ENCODE measurements around the gene ANO2.

The ANO2 gene

DNA sequence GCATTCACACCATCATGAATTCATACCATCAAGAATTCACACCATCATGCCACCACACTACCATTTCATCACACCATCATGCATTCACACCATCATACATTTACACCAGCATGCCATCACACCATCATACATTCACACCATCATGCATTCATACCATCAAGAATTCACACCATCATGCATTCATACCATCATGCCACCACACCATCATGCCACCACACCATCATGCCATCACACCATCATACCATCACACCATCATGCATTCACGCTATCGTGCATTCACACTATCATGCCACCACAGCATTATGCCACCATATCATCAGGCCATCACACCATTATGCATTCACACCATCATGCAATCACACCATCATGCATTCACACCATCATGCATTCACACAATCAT lies 79.7 kb downstream of the ANO2 start:
- TF ChIP-seq SIN3A (IDR thresholded peaks at IDR 0.05; ENCODE audit: borderline replicate concordance, insufficient read depth, low read length) (no peak), FOXP2 (optimal IDR thresholded peaks at IDR 0.05; ENCODE audit: borderline replicate concordance, extremely low read depth, extremely low read length, insufficient read depth) (no peak), TAF1 (IDR thresholded peaks at IDR 0.05; ENCODE audit: borderline replicate concordance, insufficient read depth, low read length) (no peak), POLR2AphosphoS5 (IDR thresholded peaks at IDR 0.05; ENCODE audit: low read depth, low read length) (no peak)
- TF ChIP-seq, protein P1, sequence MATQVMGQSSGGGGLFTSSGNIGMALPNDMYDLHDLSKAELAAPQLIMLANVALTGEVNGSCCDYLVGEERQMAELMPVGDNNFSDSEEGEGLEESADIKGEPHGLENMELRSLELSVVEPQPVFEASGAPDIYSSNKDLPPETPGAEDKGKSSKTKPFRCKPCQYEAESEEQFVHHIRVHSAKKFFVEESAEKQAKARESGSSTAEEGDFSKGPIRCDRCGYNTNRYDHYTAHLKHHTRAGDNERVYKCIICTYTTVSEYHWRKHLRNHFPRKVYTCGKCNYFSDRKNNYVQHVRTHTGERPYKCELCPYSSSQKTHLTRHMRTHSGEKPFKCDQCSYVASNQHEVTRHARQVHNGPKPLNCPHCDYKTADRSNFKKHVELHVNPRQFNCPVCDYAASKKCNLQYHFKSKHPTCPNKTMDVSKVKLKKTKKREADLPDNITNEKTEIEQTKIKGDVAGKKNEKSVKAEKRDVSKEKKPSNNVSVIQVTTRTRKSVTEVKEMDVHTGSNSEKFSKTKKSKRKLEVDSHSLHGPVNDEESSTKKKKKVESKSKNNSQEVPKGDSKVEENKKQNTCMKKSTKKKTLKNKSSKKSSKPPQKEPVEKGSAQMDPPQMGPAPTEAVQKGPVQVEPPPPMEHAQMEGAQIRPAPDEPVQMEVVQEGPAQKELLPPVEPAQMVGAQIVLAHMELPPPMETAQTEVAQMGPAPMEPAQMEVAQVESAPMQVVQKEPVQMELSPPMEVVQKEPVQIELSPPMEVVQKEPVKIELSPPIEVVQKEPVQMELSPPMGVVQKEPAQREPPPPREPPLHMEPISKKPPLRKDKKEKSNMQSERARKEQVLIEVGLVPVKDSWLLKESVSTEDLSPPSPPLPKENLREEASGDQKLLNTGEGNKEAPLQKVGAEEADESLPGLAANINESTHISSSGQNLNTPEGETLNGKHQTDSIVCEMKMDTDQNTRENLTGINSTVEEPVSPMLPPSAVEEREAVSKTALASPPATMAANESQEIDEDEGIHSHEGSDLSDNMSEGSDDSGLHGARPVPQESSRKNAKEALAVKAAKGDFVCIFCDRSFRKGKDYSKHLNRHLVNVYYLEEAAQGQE (IDR thresholded peaks at IDR 0.05; ENCODE audit: insufficient read depth in 1 of 2, low read depth in 2 of 2, low read length in 2 of 2): no peak

DNA sequence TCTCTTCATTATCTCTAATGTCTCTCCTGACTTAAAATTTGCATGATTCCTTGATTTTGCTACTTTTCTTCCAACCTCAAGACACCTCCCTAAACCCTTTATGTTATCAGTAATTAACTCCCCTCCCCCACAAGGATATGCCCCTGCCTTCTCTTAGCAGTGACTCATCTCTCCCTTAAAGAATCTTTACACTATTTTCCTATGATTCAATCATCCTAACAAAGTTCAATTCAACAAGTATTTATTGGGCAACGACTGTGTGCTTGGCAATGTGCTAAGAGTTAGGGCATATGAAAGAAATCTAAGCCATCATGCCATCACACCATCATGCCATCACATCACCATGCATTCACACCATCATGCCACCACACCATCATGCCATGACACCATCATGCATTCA lies 80.1 kb downstream of the ANO2 start:
- TF ChIP-seq SIN3A (IDR thresholded peaks at IDR 0.05; ENCODE audit: borderline replicate concordance, insufficient read depth, low read length) (no peak), POLR2AphosphoS5 (IDR thresholded peaks at IDR 0.05; ENCODE audit: low read depth, low read length) (no peak), TAF1 (IDR thresholded peaks at IDR 0.05; ENCODE audit: borderline replicate concordance, insufficient read depth, low read length) (no peak), FOXP2 (optimal IDR thresholded peaks at IDR 0.05; ENCODE audit: borderline replicate concordance, extremely low read depth, extremely low read length, insufficient read depth) (no peak)
- TF ChIP-seq, protein P1 (IDR thresholded peaks at IDR 0.05; ENCODE audit: insufficient read depth in 1 of 2, low read depth in 2 of 2, low read length in 2 of 2): no peak

DNA sequence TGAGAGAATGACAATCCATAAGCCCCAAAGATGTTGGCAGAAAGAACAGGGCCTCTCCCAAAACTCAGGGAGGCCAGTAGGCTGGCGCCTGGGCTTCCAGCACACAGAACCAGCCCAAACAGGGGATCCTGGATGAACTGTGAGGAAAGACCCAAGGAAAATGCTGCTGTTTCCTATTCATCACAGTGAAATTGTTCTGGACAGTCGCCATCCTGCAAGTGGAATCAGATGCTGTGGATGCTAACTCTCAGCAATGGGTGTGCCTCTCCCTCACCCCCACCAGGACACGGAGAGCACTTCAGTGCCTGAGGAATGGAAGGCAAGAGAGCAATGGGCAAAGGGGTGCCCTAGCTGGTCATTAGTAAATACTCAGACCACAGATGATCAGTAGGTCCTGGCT lies 80.8 kb downstream of the ANO2 start:
- TF ChIP-seq, protein P1 (IDR thresholded peaks at IDR 0.05; ENCODE audit: insufficient read depth in 1 of 2, low read depth in 2 of 2, low read length in 2 of 2): no peak
- TF ChIP-seq SIN3A (IDR thresholded peaks at IDR 0.05; ENCODE audit: borderline replicate concordance, insufficient read depth, low read length): no peak
- TF ChIP-seq FOXP2 (optimal IDR thresholded peaks at IDR 0.05; ENCODE audit: borderline replicate concordance, extremely low read depth, extremely low read length, insufficient read depth): no peak
- TF ChIP-seq TAF1 (IDR thresholded peaks at IDR 0.05; ENCODE audit: borderline replicate concordance, insufficient read depth, low read length): no peak
- no peak for TF ChIP-seq POLR2AphosphoS5 (IDR thresholded peaks at IDR 0.05; ENCODE audit: low read depth, low read length)

DNA sequence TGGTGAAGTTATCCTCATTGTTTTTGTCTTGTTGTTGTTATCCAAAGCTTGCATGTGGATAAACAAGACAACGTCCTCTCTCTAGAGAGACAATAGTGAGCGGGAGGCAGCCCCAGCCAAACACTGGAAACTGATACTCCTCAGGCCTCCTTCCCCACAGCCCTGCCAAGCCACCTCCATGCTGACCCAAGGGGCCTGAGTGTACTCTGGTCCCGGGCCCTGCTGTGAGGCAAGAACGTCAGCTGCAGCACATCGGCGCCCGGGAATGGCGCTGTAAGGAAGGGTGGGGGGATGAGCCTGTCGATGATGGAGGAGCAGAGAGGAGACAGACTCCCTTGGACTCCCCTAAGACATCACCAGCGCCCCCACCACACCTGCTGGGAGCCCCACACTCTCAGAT lies 83.6 kb downstream of the ANO2 start:
- no peak for TF ChIP-seq FOXP2 (optimal IDR thresholded peaks at IDR 0.05; ENCODE audit: borderline replicate concordance, extremely low read depth, extremely low read length, insufficient read depth)
- TF ChIP-seq POLR2AphosphoS5 (IDR thresholded peaks at IDR 0.05; ENCODE audit: low read depth, low read length): no peak
- TF ChIP-seq SIN3A (IDR thresholded peaks at IDR 0.05; ENCODE audit: borderline replicate concordance, insufficient read depth, low read length): no peak
- TF ChIP-seq, protein P1 (IDR thresholded peaks at IDR 0.05; ENCODE audit: insufficient read depth in 1 of 2, low read depth in 2 of 2, low read length in 2 of 2): no peak
- TF ChIP-seq TAF1 (IDR thresholded peaks at IDR 0.05; ENCODE audit: borderline replicate concordance, insufficient read depth, low read length): no peak

DNA sequence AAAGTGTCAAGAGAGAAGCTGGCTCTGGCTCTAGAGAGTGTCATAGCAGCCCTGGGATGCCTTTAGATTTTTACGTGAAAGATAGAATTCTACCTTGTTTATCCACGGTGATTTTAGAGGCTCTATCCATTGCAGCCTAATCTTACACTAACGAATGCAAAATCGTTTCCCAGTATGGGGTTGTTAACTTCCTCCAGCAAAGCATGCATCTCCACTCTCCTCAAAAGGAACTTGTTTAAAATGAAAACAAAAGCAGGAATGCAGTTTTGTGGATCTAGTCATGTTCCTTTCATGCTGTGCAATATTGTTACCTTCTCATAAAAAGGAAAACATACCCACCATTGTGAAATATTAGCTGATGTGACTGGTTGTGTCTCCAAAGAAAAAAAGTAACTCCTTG lies 88.4 kb downstream of the ANO2 start:
- TF ChIP-seq FOXP2 (optimal IDR thresholded peaks at IDR 0.05; ENCODE audit: borderline replicate concordance, extremely low read depth, extremely low read length, insufficient read depth) (no peak), TAF1 (IDR thresholded peaks at IDR 0.05; ENCODE audit: borderline replicate concordance, insufficient read depth, low read length) (no peak), POLR2AphosphoS5 (IDR thresholded peaks at IDR 0.05; ENCODE audit: low read depth, low read length) (no peak), SIN3A (IDR thresholded peaks at IDR 0.05; ENCODE audit: borderline replicate concordance, insufficient read depth, low read length) (no peak)
- TF ChIP-seq, protein P1 (IDR thresholded peaks at IDR 0.05; ENCODE audit: insufficient read depth in 1 of 2, low read depth in 2 of 2, low read length in 2 of 2): no peak
